Activated CD4-positive, alpha-beta T cell treated with anti-CD3 and anti-CD28 coated beads, Interleukin-2, amount 10 ng/mL, durations not matched to agents 7 days and 5 days (primary cell): ENCODE results near the gene ZBTB45. TPM values are rescaled to one million over a fixed set of nuclear protein-coding genes. Genes with fewer than 3 reads are reported as not detected.
"Not testable (repeated sequence)": the region's sequence is repeated elsewhere in the genome, so short reads cannot be mapped to it uniquely, and the experiment has no call there.

Experiments
- CTCF ChIA-PET: fragments of 350-600 bp; sonication (Branson Sonifier 250); formaldehyde crosslinking; loops from one replicate; lab custom pipeline; 2021; ENCODE audit warnings: antibody characterized with exemption; lab: Charles Lee
- POLR2A ChIA-PET: fragments of 350-600 bp; sonication (Branson Sonifier 250); formaldehyde crosslinking; loops from one replicate; lab custom pipeline; 2021; ENCODE audit warnings: antibody characterized with exemption; lab: Charles Lee
- DNase-seq: peaks from one replicate; pipeline ENCODE4 v3.0.0-alpha.2; 2020
- H3K27ac Mint-ChIP-seq: one replicate; pipeline ENCODE4 v1.8.0; 2021; ENCODE audit warnings: mild to moderate bottlenecking, moderate library complexity, mixed read lengths
- H3K27me3 Mint-ChIP-seq: one replicate; pipeline ENCODE4 v1.8.0; 2021; ENCODE audit warnings: mixed read lengths
- H3K36me3 Mint-ChIP-seq: one replicate; pipeline ENCODE4 v1.8.0; 2021; ENCODE audit warnings: low read depth, mixed read lengths
- H3K4me1 Mint-ChIP-seq: one replicate; pipeline ENCODE4 v1.8.0; 2021; ENCODE audit warnings: mixed read lengths
- H3K4me3 Mint-ChIP-seq: one replicate; pipeline ENCODE4 v1.8.0; 2021; ENCODE audit warnings: mild to moderate bottlenecking, moderate library complexity, mixed read lengths
- H3K9me3 Mint-ChIP-seq: one replicate; pipeline ENCODE4 v1.8.0; 2021; ENCODE audit warnings: mixed read lengths
- microRNA-seq: library from miRNA; unstranded; fragments of <30 nt; microRNA quantifications from one replicate; pipeline ENCODE4 v1.2.0, GENCODE V29; 2021; ENCODE audit warnings: borderline microRNAs expressed, borderline replicate concordance
- total RNA-seq, 2 experiments: library from RNA; stranded (reverse); gene quantifications; one replicate each; pipeline ENCODE4 v1.2.3, GENCODE V29; 2021

ZBTB45 gene
- total RNA-seq, 2 experiments from 2014 or later, result 17.9 to 19.9 TPM

DNA sequence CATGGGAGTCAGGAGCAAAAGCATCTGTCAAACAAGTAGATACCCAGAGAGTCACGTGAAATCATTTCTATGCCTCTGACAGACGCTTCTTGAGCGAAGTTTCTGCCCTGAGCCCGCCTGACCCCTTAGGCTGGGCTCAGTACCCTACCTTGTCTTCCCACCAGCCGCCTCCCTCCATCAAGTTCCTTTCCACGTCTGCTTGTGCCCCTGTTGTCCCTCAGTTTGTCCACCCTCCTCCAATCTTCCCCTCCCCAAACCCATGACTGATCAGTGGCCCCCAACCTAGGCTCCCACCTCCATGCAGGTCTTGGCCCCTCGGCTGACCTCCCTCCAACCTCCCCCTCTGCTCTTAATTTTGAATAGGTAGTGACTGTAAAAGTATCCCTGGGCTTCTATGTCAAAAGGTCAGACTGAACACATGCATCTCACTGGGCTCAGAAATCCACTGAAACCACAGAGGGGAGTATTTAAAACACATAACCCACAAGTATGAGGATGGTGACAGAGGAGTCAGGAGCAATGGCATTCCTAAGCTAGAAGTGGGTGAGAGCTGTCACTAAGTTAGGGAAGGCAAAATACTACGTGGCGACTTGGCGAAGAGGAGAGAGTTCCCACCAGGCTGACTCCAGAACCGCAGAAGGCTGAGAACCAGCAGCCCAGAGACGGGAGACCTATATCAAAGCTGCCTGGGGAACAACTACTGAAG is 45.2 kb downstream of the ZBTB45 start:
- Mint-ChIP-seq H3K27ac (peak overlapping the region; percentile 59), H3K27me3 (no peaks in the 10 kb centered on the region), H3K36me3 (peaks cover 11% of the 10 kb centered on the region), H3K9me3 (no peaks in the 10 kb centered on the region), H3K4me1 (peaks cover 21% of the 10 kb centered on the region), H3K4me3 (peak overlapping the region; percentile 84)
- DNase-seq, result no peak
- CTCF ChIA-PET, result no interaction called here
- POLR2A ChIA-PET, result no interaction called here

DNA sequence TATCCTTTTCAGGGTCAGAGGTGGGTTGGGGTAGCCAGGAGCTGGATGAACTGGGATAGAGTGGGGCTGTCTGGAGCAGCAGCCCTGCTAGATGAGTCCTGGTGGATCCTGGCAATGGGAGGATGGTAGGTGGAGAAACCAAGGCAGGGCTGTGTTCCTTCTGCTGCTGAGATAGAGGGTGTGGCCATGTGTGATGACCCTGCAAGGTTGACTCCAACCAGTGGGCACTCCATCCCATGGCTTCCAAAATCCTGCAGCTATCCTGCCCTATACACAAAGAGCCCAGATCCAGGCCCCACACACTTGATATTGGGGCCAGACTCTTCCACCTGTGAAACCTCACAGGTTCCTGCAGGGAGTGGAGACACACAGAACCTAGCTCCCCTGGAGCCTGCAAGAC is 45.8 kb downstream of the ZBTB45 start:
- POLR2A ChIA-PET, result no interaction called here
- CTCF ChIA-PET, result no interaction called here
- DNase-seq, result no peak

DNA sequence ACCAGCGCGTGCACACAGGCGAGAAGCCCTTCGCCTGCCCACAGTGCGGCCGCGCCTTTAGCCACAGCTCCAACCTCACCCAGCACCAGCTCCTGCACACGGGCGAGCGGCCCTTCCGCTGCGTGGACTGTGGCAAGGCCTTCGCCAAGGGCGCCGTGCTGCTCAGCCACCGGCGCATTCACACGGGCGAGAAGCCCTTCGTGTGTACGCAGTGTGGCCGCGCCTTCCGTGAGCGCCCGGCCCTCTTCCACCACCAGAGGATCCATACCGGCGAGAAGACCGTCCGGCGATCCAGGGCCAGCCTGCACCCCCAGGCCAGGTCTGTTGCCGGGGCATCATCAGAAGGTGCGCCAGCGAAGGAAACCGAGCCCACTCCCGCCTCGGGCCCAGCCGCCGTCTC is 47.9 kb downstream of the ZBTB45 start:
- ChIA-PET CTCF (no interaction called here), POLR2A (no interaction called here)
- no peak overlapping the region for H3K4me3 Mint-ChIP-seq
- H3K36me3 Mint-ChIP-seq, result peaks cover 9% of the 10 kb centered on the region
- H3K4me1 Mint-ChIP-seq, result peaks cover 33% of the 10 kb centered on the region
- no peak for DNase-seq
- no peak overlapping the region for H3K27ac Mint-ChIP-seq
- no peaks in the 10 kb centered on the region for H3K27me3 Mint-ChIP-seq
- no peaks in the 10 kb centered on the region for H3K9me3 Mint-ChIP-seq

More for the DNA sequence above, 45.8 kb downstream of the ZBTB45 start:
- Mint-ChIP-seq H3K9me3 (no peaks in the 10 kb centered on the region), H3K4me3 (no peak overlapping the region), H3K36me3 (peaks cover 11% of the 10 kb centered on the region), H3K27me3 (no peaks in the 10 kb centered on the region), H3K27ac (no peak overlapping the region), H3K4me1 (peaks cover 22% of the 10 kb centered on the region)

DNA sequence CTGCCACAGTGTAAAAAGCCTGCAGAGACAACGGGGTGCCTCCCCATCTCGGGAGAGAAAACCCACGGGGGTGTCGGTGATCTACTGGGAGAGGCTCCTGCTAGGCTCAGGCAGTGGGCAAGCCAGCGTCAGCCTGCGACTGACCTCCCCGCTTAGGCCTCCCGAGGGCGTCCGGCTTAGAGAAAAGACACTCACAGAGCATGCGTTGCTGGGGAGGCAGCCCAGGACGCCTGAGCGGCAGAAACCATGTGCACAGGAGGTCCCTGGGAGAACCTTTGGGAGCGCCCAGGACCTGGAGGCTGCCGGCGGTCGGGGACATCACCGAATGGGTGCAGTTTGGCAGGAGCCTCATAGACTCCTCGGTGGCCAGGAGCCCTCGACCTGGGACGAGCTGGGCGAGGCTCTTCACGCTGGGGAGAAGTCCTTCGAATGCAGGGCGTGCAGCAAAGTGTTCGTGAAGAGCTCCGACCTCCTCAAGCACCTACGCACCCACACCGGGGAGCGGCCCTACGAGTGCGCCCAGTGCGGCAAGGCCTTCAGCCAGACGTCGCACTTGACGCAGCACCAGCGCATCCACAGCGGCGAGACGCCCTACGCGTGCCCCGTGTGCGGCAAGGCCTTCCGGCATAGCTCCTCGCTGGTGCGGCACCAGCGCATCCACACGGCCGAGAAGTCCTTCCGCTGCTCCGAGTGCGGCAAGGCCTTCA is 48.6 kb downstream of the ZBTB45 start:
- POLR2A ChIA-PET, H3K36me3 Mint-ChIP-seq, H3K9me3 Mint-ChIP-seq, H3K4me3 Mint-ChIP-seq, H3K27ac Mint-ChIP-seq, H3K27me3 Mint-ChIP-seq, DNase-seq: not testable (repeated sequence)
- peaks cover 36% of the 10 kb centered on the region for H3K4me1 Mint-ChIP-seq
- CTCF ChIA-PET, result interaction anchor here (1.4 kb wide), 1 partner anchor 43 kb away, joined by 4 read pairs; no protein-coding TSS in a partner anchor

DNA sequence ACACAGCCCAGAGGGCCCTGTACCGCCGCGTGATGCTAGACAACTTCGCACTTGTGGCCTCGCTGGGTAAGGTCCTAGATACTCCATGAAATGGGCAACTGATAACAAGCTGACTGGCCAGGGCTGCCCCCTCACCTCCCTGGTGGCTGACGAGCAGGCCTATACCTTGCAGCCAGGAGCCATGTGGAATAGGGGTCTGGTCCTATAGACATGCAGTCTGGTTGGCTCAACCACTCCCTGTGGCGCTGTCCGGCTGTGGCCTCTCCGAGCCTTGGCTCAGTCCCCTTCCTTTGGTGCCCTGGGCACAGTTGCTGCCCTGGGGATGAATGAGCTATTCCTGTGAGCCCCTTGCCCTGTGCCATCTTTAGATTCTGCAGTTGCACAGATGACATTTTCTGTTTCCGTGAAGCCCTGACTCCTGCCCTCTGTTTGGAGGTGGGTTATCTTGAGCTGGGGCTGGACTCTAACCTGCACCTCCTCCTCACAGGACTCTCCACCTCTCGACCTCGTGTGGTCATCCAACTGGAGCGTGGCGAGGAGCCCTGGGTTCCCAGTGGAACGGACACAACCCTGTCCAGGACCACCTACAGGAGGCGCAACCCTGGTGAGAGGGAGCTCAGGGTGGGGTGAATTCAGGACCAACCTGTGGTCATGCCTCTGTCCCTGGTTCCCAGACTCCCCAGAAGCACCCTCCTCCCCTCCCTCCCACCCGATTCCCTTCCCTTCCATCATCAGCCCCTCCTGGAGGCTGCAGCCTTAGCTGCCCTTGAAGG is 50.2 kb downstream of the ZBTB45 start:
- no peak for DNase-seq
- Mint-ChIP-seq H3K4me3 (peak overlapping the region; percentile 19), H3K27me3 (peaks cover 2% of the 10 kb centered on the region), H3K36me3 (peaks cover 9% of the 10 kb centered on the region), H3K9me3 (no peaks in the 10 kb centered on the region), H3K4me1 (peaks cover 31% of the 10 kb centered on the region), H3K27ac (peak overlapping the region; percentile 19)
- POLR2A ChIA-PET, result no interaction called here
- CTCF ChIA-PET, result interaction anchor here (0.5 to 1.4 kb wide), 7 partner anchors 8 to 50 kb away, joined by 3 to 4 read pairs (median 3); partner anchors contain the start of gene ZBTB45

DNA sequence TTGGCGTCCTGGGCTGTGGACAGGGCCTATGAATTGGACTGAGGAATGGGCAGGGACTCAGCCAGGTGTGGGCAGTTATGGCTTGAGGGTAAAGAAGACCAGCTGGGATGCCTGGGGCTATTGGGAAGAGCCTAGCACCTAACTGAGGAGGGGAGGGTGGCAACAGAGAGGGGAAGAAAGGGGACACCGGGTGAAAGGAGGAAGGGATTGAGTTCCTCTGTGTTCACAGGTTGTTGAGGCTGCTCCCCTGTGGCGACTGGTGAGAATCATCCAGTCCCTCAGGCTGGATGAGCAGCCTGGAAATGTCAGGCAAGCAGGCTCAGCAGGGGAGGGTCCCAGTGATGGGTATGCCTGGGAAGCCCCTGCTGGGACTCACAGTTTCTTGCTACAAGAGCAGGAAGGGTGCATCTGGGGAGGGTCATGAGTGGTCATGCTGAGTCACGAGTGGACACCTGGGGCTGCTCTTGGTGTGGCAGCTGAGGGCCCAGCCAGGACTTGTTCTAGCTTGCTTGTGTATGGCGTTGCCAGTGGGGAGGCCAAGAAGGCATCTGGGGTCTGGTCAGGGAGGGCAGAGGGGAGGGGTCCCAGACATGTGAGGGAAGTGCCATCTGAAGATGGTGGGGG is 51.3 kb downstream of the ZBTB45 start:
- DNase-seq, result no peak
- POLR2A ChIA-PET, result no interaction called here
- H3K27me3 Mint-ChIP-seq, result peaks cover 2% of the 10 kb centered on the region
- H3K9me3 Mint-ChIP-seq, result no peaks in the 10 kb centered on the region
- peaks cover 27% of the 10 kb centered on the region for H3K4me1 Mint-ChIP-seq
- CTCF ChIA-PET, result interaction anchor here (0.7 to 1.4 kb wide), 3 partner anchors 9 to 229 kb away, joined by 3 to 4 read pairs (median 3); partner anchors contain the start of gene ZBTB45
- H3K36me3 Mint-ChIP-seq, result peaks cover 9% of the 10 kb centered on the region
- H3K4me3 Mint-ChIP-seq, result peak overlapping the region; percentile 81
- peak overlapping the region; percentile 83 for H3K27ac Mint-ChIP-seq

DNA sequence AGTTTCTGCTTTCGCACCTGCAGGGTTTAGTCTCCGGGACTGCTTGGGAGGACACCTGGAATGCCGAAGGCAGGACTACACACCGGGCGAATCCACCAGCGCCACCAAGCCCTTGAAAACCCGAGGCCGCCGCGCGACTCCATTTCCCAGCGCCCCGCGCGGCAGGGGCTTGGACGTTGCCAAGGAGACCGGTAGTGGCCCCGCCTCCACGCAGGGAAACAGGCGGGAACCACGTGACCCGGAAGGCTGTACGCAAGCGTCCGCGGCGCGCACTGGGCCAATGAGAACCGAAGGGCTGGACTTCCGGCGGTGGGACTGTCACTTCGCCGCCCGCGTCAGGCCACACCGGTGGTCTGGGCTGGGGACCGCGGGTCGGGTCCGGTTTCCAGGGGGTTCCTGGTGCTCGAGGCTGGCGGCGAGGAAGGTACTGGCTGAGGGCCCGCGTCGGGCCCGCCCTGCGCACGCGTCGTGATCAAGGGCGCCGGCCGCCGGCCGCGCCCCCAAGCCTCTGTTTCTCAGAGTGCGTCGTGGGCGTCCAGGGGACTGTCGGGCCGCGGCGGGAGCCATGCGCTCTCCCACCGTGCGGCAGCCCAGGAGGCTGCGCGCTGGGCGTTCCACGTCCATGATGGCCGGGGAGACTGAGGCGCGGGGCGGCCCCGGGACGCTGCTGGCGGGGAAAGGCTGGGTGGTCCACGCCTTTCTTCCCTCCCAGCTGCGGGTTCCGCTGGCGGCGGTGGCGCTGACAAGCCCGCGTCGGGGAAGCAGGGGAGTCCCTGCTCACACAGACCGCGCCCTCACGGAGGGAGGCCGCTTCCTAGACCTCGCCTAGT is 52.6 kb downstream of the ZBTB45 start, which contains the start of gene ZNF324:
ZNF324 (plus strand) TSS at position 321 of the 830 bp plus-strand sequence. CDS start 2,106 bp downstream, outside the sequence.
- POLR2A ChIA-PET, result no interaction called here
- H3K4me1 Mint-ChIP-seq, result peaks cover 27% of the 10 kb centered on the region
- peak within 1 kb of the TSS; percentile 83 for H3K27ac Mint-ChIP-seq
- H3K9me3 Mint-ChIP-seq, result no peaks in the 10 kb centered on the region
- peaks cover 3% of the 10 kb centered on the region for H3K36me3 Mint-ChIP-seq
- peak within 1 kb of the TSS; percentile 81 for H3K4me3 Mint-ChIP-seq
- H3K27me3 Mint-ChIP-seq, result peaks cover 2% of the 10 kb centered on the region
- peak; percentile 98 for DNase-seq
- CTCF ChIA-PET, result no interaction called here

DNA sequence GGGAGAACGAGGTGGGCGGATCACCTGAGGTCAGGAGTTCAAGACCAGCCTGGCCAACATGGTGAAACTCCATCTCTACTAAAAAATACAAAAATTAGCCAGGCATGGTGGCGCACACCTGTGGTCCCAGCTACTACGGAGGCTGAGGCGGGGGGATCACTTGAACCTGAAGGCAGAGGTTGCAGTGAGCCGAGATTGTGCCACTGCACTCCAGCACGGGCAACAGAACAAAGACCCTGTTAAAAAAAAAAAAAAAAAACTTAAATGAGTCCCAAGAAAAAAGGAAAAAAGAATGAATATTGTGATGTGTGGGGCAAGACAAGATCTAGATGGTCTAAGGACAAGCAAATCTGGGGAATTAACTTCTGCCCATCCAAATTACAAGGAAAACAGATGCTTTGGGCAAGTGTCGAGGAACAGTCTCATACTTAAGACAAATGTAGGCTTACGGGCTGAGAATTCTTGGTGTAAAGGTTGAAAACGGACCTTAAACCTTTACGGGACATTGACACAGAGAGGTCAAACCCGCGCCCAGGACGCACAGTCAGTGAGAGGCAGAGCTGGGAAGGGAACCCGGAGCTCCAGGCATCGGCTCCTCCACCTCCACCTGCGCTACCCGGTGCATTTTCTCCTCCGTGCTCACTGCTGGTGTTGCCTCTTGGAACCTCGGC is 53.4 kb downstream of the ZBTB45 start:
- Mint-ChIP-seq H3K27me3 (peaks cover 2% of the 10 kb centered on the region), H3K36me3 (peaks cover 2% of the 10 kb centered on the region), H3K9me3 (no peaks in the 10 kb centered on the region), H3K4me1 (peaks cover 27% of the 10 kb centered on the region), H3K4me3 (peak overlapping the region; percentile 81), H3K27ac (no peak overlapping the region)
- CTCF ChIA-PET, result no interaction called here
- POLR2A ChIA-PET, result no interaction called here
- DNase-seq, result no peak

Small RNA genes lying within 50 kb of the gene (microRNA-seq; reads per million reads assigned to microRNA genes)
- gene MIR6807, result 0.84 reads per million

Other genes with a start within 250 kb of the ZBTB45 start
- gene ZNF8, start 240.9 kb downstream of the ZBTB45 start, total RNA-seq, result 1 to 10 TPM; 5.1 to 5.4 TPM
- gene ERVK3-1, start 214.4 kb downstream of the ZBTB45 start, total RNA-seq, result 10 to 100 TPM; 57.0 to 59.5 TPM
- 1 to 10 TPM; 4.3 to 5.0 TPM for gene ZSCAN22, start 192.8 kb downstream of the ZBTB45 start, total RNA-seq
- 1 to 10 TPM; 2.0 to 4.5 TPM for gene A1BG, start 166.3 kb downstream of the ZBTB45 start, total RNA-seq
- 1 to 10 TPM in 1 of 2 experiments, under 1 TPM in 1; 0.98 to 1.4 TPM for gene ZNF497, start 157.1 kb downstream of the ZBTB45 start, total RNA-seq
- 1 to 10 TPM; 1.5 to 2.3 TPM for gene ZNF837, start 138.8 kb downstream of the ZBTB45 start, total RNA-seq
- 1,000 to 10,000 TPM in 1 of 2 experiments, 100 to 1,000 TPM in 1; 918 to 1,077 TPM for gene RPS5, start 132.5 kb downstream of the ZBTB45 start, total RNA-seq
- under 1 TPM; 0.35 to 0.74 TPM for gene RNF225, start 124.2 kb downstream of the ZBTB45 start, total RNA-seq
- 1 to 10 TPM; 6.7 to 6.8 TPM for gene ZNF584, start 111.2 kb downstream of the ZBTB45 start, total RNA-seq
- gene ZNF132, start 79.7 kb downstream of the ZBTB45 start, total RNA-seq, result 1 to 10 TPM; 4.8 to 5.3 TPM
- 10 to 100 TPM in 1 of 2 experiments, 1 to 10 TPM in 1; 9.8 to 10.3 TPM for gene ZNF324B, start 68.2 kb downstream of the ZBTB45 start, total RNA-seq
- 10 to 100 TPM in 1 of 2 experiments, 1 to 10 TPM in 1; 9.0 to 12.7 TPM for gene ZNF324, start 52.7 kb downstream of the ZBTB45 start, total RNA-seq
- gene ZNF446, start 43.5 kb downstream of the ZBTB45 start, total RNA-seq, result 1 to 10 TPM; 7.6 to 7.9 TPM
- 10 to 100 TPM in 1 of 2 experiments, 1 to 10 TPM in 1; 9.8 to 10.2 TPM for gene SLC27A5, start 7.8 kb downstream of the ZBTB45 start, total RNA-seq
- 100 to 1,000 TPM; 457 to 560 TPM for gene TRIM28, start 24.3 kb upstream of the ZBTB45 start, total RNA-seq
- gene CHMP2A, start 35.3 kb upstream of the ZBTB45 start, total RNA-seq, result 100 to 1,000 TPM; 128 to 137 TPM
- 10 to 100 TPM; 82.8 to 96.0 TPM for gene UBE2M, start 38.8 kb upstream of the ZBTB45 start, total RNA-seq
- gene MZF1, start 53.5 kb upstream of the ZBTB45 start, total RNA-seq, result 10 to 100 TPM; 28.6 to 33.1 TPM